Mammary epithelial cell (primary cell): ENCODE measurements around the gene TMEM92.

Source experiments
- CTCF ChIP-seq, 2 donors: IDR thresholded peaks in 1 of 2; conservative IDR thresholded peaks in 1 of 2; 2 replicates each; pipeline ENCODE4 v1.5.1; 2011 to 2012; ENCODE audit warnings: inconsistent platforms in 2 of 2, low read length in 2 of 2, mild to moderate bottlenecking in 2 of 2, control low read depth in 1 of 2, low read depth in 1 of 2; ENCODE audit not compliant: insufficient read depth in 1 of 2; ENCODE audit errors: extremely low read depth in 1 of 2
- EZH2 ChIP-seq: IDR thresholded peaks from 2 replicates; pipeline ENCODE4 v1.6.1; 2012; ENCODE audit warnings: low read length, inconsistent platforms, borderline replicate concordance

DNA sequence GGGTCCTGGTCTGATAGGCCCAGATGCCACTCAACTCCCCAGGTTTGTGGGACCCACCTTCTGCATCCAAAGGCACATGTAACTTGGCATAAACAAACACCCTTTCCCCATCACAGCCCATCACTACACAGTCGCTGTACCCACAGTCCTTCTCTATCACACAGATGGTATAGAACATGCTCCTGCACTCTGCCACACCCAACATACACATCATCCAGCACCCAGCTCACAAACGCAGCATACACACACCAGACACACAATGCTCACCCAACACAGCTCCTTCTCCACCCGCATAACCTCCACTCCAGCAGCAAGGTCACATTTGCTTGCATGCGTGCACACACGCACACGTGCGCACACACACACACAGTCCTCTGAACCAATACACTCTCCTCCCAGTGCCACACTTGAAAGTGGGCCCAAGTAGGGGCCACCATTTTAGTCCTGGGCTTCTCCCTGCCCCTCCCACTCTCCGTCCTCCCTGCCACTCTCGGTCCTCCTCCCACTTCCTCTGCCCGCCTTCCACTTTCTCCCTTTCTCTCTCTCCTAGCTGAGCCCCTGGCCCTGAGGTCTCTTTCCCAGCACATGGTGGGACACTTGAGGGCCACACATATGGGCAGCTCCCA lies 8.5 kb upstream of the TMEM92 start:
- no peak for TF ChIP-seq CTCF (conservative IDR thresholded peaks at IDR 0.05 in 1 of 2, IDR thresholded peaks at IDR 0.05 in 1 of 2; ENCODE audit: extremely low read depth in 1 of 2, insufficient read depth in 1 of 2, low read depth in 1 of 2, low read length in 2 of 2)
- no peak for TF ChIP-seq EZH2
